GM18868 (cell line): ENCODE results near the gene ZNF280B.
"Not testable (repeated sequence)": the region's sequence is repeated elsewhere in the genome, so short reads cannot be mapped to it uniquely, and the experiment has no call there.

Experiments
- ATAC-seq: cut with Tn5 transposase; IDR thresholded peaks from one replicate; pipeline ENCODE4 v1.9.1; 2021; ENCODE audit warnings: mild to moderate bottlenecking, moderate library complexity; ENCODE audit not compliant: unreplicated experiment

Gene ZNF280B

GRCh38 chr22:22535662-22536061 lies 27.1 kb upstream of the ZNF280B start:
- no peak for ATAC-seq

DNA sequence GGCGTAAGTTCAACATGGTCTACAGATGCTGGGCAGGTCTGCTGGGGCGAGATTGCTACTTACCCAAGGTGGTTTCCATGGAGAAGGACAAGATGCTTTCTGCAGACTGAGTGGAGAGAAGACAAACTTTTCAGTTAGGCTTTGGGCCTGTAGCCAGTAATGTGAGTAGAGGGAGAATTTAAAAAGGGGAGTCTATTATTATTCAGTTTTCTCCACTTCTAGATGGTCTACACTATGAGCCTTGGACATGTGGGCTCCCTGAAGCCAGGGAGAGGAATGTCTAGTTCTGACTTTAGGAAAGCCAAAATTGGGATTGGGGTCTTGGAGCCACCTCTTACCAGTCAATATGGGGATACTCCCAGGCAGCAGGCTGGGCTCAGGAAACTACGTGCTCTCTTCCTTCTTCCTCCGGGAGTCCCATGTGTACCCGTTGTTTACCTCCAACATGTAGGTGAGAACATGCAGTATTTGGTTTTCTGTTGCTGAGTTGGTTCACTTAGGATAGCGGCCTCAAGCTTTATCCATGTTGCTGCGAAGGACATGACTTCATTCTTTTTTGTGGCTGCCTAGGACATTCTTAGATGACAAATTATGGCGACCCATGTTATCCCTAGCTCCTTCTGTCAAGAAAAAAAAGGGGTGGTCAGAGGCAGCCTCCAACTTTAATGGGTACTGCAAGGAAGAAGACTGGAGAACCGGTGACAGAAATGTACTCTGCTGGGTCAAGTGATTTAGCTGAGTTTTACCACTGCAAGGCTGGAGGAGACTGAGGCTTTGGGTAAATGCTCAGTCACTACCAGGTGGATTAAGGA lies 26.3 kb upstream of the ZNF280B start:
- ATAC-seq = no peak

DNA sequence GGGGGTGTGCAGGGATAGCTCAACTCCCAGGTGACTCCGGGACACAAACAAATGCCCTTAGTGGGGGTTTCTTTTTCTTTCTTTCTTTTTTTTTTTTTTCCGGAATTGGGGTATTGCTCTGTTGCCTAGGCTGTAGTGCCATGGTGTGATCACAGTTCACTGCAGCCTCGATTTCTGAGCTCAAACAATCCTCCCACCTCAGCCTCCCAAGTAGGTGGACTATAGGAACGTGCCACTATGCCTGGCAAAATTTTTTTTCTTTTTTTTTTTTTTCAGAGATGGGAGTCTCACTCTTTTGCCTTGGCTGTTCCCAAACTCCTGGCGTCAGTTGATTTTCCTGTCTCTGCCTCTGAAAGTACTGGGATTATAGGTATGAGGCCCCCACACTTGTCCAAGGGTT lies 25.3 kb upstream of the ZNF280B start:
- ATAC-seq = no peak

- no peak for ATAC-seq
Measured at GRCh38 chr22:22533417-22533816, 24.9 kb upstream of the ZNF280B start.

- ATAC-seq = not testable (repeated sequence)
Measured at GRCh38 chr22:22532547-22533071, 24.1 kb upstream of the ZNF280B start.

DNA sequence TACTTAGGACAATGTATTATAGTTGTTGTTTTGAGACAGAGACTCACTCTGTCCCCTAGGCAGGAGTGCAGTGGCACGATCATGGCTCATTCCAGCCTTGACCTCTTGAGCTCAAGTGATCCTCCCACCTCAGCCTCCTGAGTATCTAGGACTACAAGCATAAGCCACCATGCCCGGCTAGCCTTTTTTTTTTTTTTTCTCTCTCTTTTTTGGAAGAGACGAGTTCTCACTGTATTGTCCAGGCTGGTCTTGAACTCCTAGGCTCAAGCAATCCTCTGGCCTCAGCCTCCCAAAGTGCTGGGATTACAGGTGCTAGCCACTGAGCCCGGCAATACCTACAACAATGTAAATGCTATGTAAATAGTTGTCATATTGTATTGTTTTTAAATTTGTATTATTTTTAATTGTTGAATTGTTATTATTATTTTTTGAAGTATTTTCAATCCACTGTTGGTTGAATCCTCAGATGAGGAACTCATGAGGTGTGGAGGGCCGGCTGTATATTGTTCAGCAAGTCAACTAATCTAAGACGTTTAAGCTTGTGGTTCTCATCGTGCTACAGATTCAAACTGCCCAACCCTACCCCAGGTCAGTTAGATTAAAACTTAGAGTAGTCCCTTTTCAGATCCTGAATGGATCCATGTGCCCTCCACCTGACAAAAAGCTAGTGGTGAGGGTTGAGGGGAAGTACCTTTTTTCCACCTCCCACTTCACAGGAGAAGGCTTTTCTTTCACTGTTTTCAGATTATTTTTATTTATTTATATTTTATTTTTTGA lies 23.4 kb upstream of the ZNF280B start:
- ATAC-seq = no peak

GRCh38 chr22:22528780-22529179 lies 20.2 kb upstream of the ZNF280B start:
- ATAC-seq = no peak

- no peak for ATAC-seq
Measured at GRCh38 chr22:22527312-22527711, 18.8 kb upstream of the ZNF280B start.

DNA sequence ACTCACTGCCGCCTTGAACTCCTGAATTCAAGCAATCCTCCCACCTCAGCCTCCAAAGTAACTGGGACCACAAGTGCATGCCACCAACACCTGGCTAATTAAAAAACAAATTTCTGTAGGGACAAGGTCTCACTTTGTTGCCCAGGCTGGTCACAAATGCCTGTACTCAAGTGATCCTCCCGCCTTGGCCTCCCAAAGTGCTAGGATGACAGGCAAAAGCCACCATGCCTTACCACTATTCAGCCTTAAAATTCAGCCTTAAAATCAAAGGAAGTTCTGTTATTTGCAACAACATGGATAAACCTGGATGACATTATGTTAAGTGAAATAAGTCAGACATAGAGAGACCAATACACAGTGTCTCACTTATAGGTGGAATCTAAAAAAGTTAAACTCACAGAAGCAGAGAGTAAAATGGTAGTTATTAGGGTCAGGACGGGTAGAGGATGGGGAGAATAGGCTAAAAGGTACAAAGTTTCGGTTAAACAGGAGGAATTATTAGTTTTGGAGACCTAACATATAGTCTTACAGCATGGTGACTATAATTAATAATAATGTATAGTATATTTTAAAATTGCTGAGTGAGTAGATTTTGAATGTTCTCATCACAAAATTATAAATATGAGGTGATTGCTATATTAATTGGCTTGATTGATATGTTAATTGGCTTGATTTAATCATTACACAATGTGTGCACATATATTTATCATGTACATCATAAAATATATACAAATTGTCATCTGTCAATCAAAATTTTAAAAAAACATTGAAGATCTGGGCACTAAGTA lies 17.8 kb upstream of the ZNF280B start:
- no peak for ATAC-seq

DNA sequence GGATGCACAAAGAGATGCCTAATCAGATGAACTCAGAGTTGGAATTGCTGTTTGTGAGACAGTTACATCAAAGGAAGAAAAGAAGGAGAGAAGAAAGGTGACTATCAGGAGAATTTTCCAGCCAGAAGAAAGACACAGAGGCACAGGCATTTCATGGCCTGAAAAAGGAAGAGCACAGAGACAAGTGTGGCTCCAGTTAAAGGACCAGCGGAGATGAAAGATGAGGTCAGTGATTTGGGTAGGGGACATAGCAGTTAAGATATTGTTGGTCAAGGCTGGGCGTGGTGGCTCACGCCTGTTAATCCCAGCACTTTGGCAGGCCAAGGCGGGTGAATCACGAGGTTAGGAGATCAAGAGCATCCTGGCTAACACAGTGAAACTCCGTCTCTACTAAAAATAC lies 15.0 kb upstream of the ZNF280B start:
- no peak for ATAC-seq

- ATAC-seq = no peak
Measured at GRCh38 chr22:22521631-22522030, 13.1 kb upstream of the ZNF280B start.

GRCh38 chr22:22520667-22521602 lies 12.4 kb upstream of the ZNF280B start:
- ATAC-seq = no peak

GRCh38 chr22:22520020-22520656 lies 11.6 kb upstream of the ZNF280B start, which contains the start of gene ZNF280A:
Gene ZNF280A (minus strand): TSS chr22:22520270. CDS start chr22:22515630, 4,640 bp downstream.
- no peak for ATAC-seq

DNA sequence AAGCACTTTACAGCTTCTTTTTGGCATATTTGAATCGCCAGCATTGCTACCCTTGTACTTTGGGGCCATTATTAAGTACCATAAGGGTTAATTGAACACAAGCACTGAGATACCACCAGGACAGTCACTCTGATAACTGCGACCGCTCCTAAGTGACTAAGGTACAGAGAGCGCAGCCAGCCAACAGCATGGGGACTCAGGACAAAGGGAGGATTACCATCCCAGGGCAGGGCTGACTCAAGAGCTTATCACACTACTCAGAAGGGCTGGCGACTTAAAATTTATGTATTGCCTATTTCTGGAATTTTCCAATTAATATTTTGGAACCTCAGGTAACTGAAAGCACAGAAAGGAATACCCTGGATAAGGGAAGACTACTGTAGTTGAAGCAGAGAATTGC lies 11.0 kb upstream of the ZNF280B start:
- no peak for ATAC-seq

DNA sequence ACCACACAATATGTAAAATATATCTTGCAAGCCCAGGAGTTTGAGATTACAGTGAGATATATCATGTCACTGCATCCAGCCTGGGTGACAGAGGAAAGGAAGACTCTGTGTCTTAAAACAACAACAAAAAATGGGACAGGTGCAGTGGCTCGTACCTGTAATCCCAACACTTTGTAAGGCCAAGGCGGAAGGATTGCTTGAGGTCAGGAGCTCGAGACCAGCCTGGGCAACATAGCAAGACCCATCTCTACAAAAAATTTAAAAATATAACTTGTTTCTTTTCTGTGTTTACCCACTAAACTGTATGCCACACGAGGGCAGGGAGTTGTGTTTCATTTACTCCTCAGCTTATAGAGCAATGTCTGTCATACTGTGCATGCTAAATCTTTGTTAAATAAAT lies 8.4 kb upstream of the ZNF280B start:
- ATAC-seq = no peak

- no peak for ATAC-seq
Measured at GRCh38 chr22:22515890-22516289, 7.3 kb upstream of the ZNF280B start.

DNA sequence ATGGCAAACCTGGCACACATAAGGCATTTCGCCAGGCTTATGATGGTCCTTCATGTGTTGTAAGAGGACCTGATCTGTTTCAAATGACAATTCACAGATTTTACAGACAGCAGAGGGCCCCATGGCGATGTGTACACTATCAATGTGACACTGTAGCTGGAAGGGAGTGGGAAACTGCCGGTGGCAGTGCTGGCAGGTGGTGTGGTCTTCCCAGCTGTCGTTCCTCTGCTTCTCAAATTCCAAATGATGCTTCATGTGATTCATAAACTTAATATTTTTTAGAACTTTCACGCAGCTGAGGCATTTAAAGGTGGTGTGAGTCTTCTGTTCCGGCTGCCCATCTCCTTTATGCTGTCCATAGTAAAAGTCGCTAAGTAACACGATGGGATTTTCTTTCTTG lies 5.9 kb upstream of the ZNF280B start:
- not testable (repeated sequence) for ATAC-seq

GRCh38 chr22:22513619-22514018 lies 5.1 kb upstream of the ZNF280B start:
- no peak for ATAC-seq

- no peak for ATAC-seq
Measured at GRCh38 chr22:22512951-22513350, 4.4 kb upstream of the ZNF280B start.
